ENCODE results near the gene CORIN.

Gene CORIN

GRCh38 chr4:47721892-47722575 lies 115.8 kb downstream of the CORIN start:
- in situ Hi-C loops (cut with MboI; ENCODE audit: low pct_unique_long_range_greater_than_20kb, low sequenced_read_pairs, unreplicated experiment): loop anchor here (25.0 kb wide), 1 partner anchor 115 kb away; the partner anchor contains the start of gene CORIN
- TF ChIP-seq CTCF (IDR thresholded peaks at IDR 0.05; ENCODE audit: extremely low read depth, insufficient read depth, missing control alignments): no peak
- DNase-seq (ENCODE audit: low spot score): no peak

- in situ Hi-C loops (cut with MboI; ENCODE audit: low pct_unique_long_range_greater_than_20kb, low sequenced_read_pairs, unreplicated experiment): loop anchor here (25.0 kb wide), 1 partner anchor 116 kb away; the partner anchor contains the start of gene CORIN
- TF ChIP-seq CTCF (IDR thresholded peaks at IDR 0.05; ENCODE audit: extremely low read depth, insufficient read depth, missing control alignments): no peak
- DNase-seq (ENCODE audit: low spot score): no peak
Observed at GRCh38 chr4:47721485-47721884, 116.4 kb downstream of the CORIN start.

GRCh38 chr4:47720787-47721186 lies 117.1 kb downstream of the CORIN start:
- no peak for DNase-seq (ENCODE audit: low spot score)
- no peak for TF ChIP-seq CTCF (IDR thresholded peaks at IDR 0.05; ENCODE audit: extremely low read depth, insufficient read depth, missing control alignments)
- in situ Hi-C loops (cut with MboI; ENCODE audit: low pct_unique_long_range_greater_than_20kb, low sequenced_read_pairs, unreplicated experiment): loop anchor here (25.0 kb wide), 1 partner anchor 117 kb away; the partner anchor contains the start of gene CORIN

- in situ Hi-C loops (cut with MboI; ENCODE audit: low pct_unique_long_range_greater_than_20kb, low sequenced_read_pairs, unreplicated experiment): loop anchor here (25.0 kb wide), 1 partner anchor 118 kb away; the partner anchor contains the start of gene CORIN
- TF ChIP-seq CTCF (IDR thresholded peaks at IDR 0.05; ENCODE audit: extremely low read depth, insufficient read depth, missing control alignments): no peak
- DNase-seq (ENCODE audit: low spot score): no peak
Observed at GRCh38 chr4:47719576-47719975, 118.3 kb downstream of the CORIN start.

- DNase-seq (ENCODE audit: low spot score): no peak
- in situ Hi-C loops (cut with MboI; ENCODE audit: low pct_unique_long_range_greater_than_20kb, low sequenced_read_pairs, unreplicated experiment): loop anchor here (25.0 kb wide), 1 partner anchor 119 kb away; the partner anchor contains the start of gene CORIN
- TF ChIP-seq CTCF (IDR thresholded peaks at IDR 0.05; ENCODE audit: extremely low read depth, insufficient read depth, missing control alignments): no peak
Observed at GRCh38 chr4:47718696-47719095, 119.2 kb downstream of the CORIN start.

GRCh38 chr4:47717188-47717587 lies 120.7 kb downstream of the CORIN start:
- DNase-seq (ENCODE audit: low spot score): no peak
- TF ChIP-seq CTCF (IDR thresholded peaks at IDR 0.05; ENCODE audit: extremely low read depth, insufficient read depth, missing control alignments): no peak
- in situ Hi-C loops (cut with MboI; ENCODE audit: low pct_unique_long_range_greater_than_20kb, low sequenced_read_pairs, unreplicated experiment): loop anchor here (25.0 kb wide), 1 partner anchor 120 kb away; the partner anchor contains the start of gene CORIN

Measured in GM13977 (cell line).